SK-MEL-5 (cell line): ENCODE measurements around the gene HLA-DQA2. TPM values are rescaled to one million over a fixed set of nuclear protein-coding genes. Genes with fewer than 3 reads are reported as not detected.
"Not testable (repeated sequence)": the region's sequence is repeated elsewhere in the genome, so short reads cannot be mapped to it uniquely, and the experiment has no call there.

Source experiments
- DNase-seq: peaks from one replicate; pipeline ENCODE4 v3.0.0-alpha.2; 2016; ENCODE audit warnings: low read depth, low spot score
- in situ Hi-C: cut with HindIII; loops from 2 replicates; pipeline ENCODE4 v1.10.0; 2016; ENCODE audit warnings: low sequenced_read_pairs, high pct_unique_total_duplicates, low pct_unique_long_range_greater_than_20kb
- polyA plus RNA-seq, 2 experiments: library from polyadenylated mRNA; depleted of rRNA; stranded (reverse); fragments of >200 nt; gene quantifications; 2 replicates each; pipeline ENCODE4 v1.2.3, GENCODE V29; 2015
- total RNA-seq: library from RNA; depleted of rRNA; stranded (reverse); fragments of >200 nt; shearing (Covaris generic); gene quantifications from 2 replicates; pipeline ENCODE4 v1.2.3, GENCODE V29; 2014; rRNA removed

HLA-DQA2 gene
- total RNA-seq, result 0.19 TPM in 1 of 2 replicates, not detected in the other
- polyA plus RNA-seq (2015; cell fraction: cytosol; rRNA removed), result 0.96 and 1.2 TPM in 2 replicates
- not detected in 2 replicates for polyA plus RNA-seq (2015; cell fraction: nucleus; rRNA removed)

GRCh38 chr6:32741031-32741960, at the start of gene HLA-DQA2:
TSS of gene HLA-DQA2 (plus strand) at chr6:32741391. CDS start at chr6:32741444, 53 bp downstream.
- in situ Hi-C loops, result no loop called here
- no peak for DNase-seq

GRCh38 chr6:32692019-32692418, 49.2 kb upstream of the HLA-DQA2 start:
- in situ Hi-C loops, result no loop called here
- DNase-seq, result peak; percentile 44

- no peak for DNase-seq
- in situ Hi-C loops, result no loop called here
Measured at GRCh38 chr6:32697031-32697430, 44.2 kb upstream of the HLA-DQA2 start.

- in situ Hi-C loops, result no loop called here
- peak; percentile 75 for DNase-seq
Measured at GRCh38 chr6:32700391-32701040, 40.7 kb upstream of the HLA-DQA2 start.

GRCh38 chr6:32703347-32703746, 37.8 kb upstream of the HLA-DQA2 start:
- in situ Hi-C loops, result no loop called here
- DNase-seq, result no peak

GRCh38 chr6:32705164-32705563, 36.0 kb upstream of the HLA-DQA2 start:
- in situ Hi-C loops, result not testable (repeated sequence)

GRCh38 chr6:32709625-32710024, 31.6 kb upstream of the HLA-DQA2 start:
- DNase-seq, result no peak
- in situ Hi-C loops, result no loop called here

More at GRCh38 chr6:32705164-32705563, 36.0 kb upstream of the HLA-DQA2 start:
- not testable (repeated sequence) for DNase-seq

GRCh38 chr6:32713241-32713640, 27.9 kb upstream of the HLA-DQA2 start:
- in situ Hi-C loops, result no loop called here
- DNase-seq, result no peak

GRCh38 chr6:32716396-32716795, 24.8 kb upstream of the HLA-DQA2 start:
- in situ Hi-C loops, result no loop called here
- DNase-seq, result no peak

- no peak for DNase-seq
- in situ Hi-C loops, result no loop called here
Measured at GRCh38 chr6:32718879-32719278, 22.3 kb upstream of the HLA-DQA2 start.

- in situ Hi-C loops, result no loop called here
Measured at GRCh38 chr6:32738126-32738525, 3.1 kb upstream of the HLA-DQA2 start.

GRCh38 chr6:32742374-32742773, 1.2 kb downstream of the HLA-DQA2 start:
- in situ Hi-C loops, result no loop called here
- no peak for DNase-seq

More at GRCh38 chr6:32738126-32738525, 3.1 kb upstream of the HLA-DQA2 start:
- no peak for DNase-seq

GRCh38 chr6:32744776-32745175, 3.6 kb downstream of the HLA-DQA2 start:
- DNase-seq, result no peak
- in situ Hi-C loops, result no loop called here

GRCh38 chr6:32745649-32746048, 4.5 kb downstream of the HLA-DQA2 start:
- in situ Hi-C loops, DNase-seq: not testable (repeated sequence)

GRCh38 chr6:32752580-32752979, 11.4 kb downstream of the HLA-DQA2 start:
- in situ Hi-C loops, result no loop called here
- peak; percentile 35 for DNase-seq

- in situ Hi-C loops, result no loop called here
Measured at GRCh38 chr6:32759669-32760068, 18.5 kb downstream of the HLA-DQA2 start.

GRCh38 chr6:32761072-32761471, 19.9 kb downstream of the HLA-DQA2 start:
- no peak for DNase-seq
- in situ Hi-C loops, result no loop called here

More at GRCh38 chr6:32759669-32760068, 18.5 kb downstream of the HLA-DQA2 start:
- no peak for DNase-seq

- no peak for DNase-seq
- in situ Hi-C loops, result no loop called here
Measured at GRCh38 chr6:32761548-32761947, 20.4 kb downstream of the HLA-DQA2 start.
